ENCODE results near the gene NME4. TPM values are rescaled to one million over a fixed set of nuclear protein-coding genes. Genes with fewer than 3 reads are reported as not detected.

The NME4 gene
- total RNA-seq, 1 experiment from 2014 or later: 95.3 TPM

- DNase-seq (ENCODE audit: low spot score): no peak
Observed at GRCh38 chr16:426906-427249, 29.9 kb downstream of the NME4 start.

GRCh38 chr16:427250-427649 lies 30.3 kb downstream of the NME4 start:
- no peak for DNase-seq (ENCODE audit: low spot score)

GRCh38 chr16:430904-431303 lies 33.9 kb downstream of the NME4 start:
- DNase-seq (ENCODE audit: low spot score): no peak

- DNase-seq (ENCODE audit: low spot score): no peak
Observed at GRCh38 chr16:440627-441026, 43.6 kb downstream of the NME4 start.

- DNase-seq (ENCODE audit: low spot score): no peak
Observed at GRCh38 chr16:441447-441846, 44.4 kb downstream of the NME4 start.

- no peak for DNase-seq (ENCODE audit: low spot score)
Observed at GRCh38 chr16:442976-443375, 46.0 kb downstream of the NME4 start.

- no peak for DNase-seq (ENCODE audit: low spot score)
Observed at GRCh38 chr16:444027-444426, 47.0 kb downstream of the NME4 start.

GRCh38 chr16:445566-445965 lies 48.6 kb downstream of the NME4 start:
- no peak for DNase-seq (ENCODE audit: low spot score)

Other genes with a start within 250 kb of the NME4 start
- gene HBZ, start 244.6 kb upstream of the NME4 start, total RNA-seq (2014; rRNA removed; shearing (Covaris generic)): not detected in 2 replicates
- not detected in 2 replicates for gene HBM, start 231.2 kb upstream of the NME4 start, total RNA-seq (2014; rRNA removed; shearing (Covaris generic))
- 3.3 TPM in 1 of 2 replicates, not detected in the other for gene HBA2, start 224.3 kb upstream of the NME4 start, total RNA-seq (2014; rRNA removed; shearing (Covaris generic))
- not detected in 2 replicates for gene HBA1, start 220.5 kb upstream of the NME4 start, total RNA-seq (2014; rRNA removed; shearing (Covaris generic))
- gene HBQ1, start 216.7 kb upstream of the NME4 start, total RNA-seq (2014; rRNA removed; shearing (Covaris generic)): not detected in 2 replicates
- 39.6 and 44.7 TPM in 2 replicates for gene LUC7L, start 167.8 kb upstream of the NME4 start, total RNA-seq (2014; rRNA removed; shearing (Covaris generic))
- 118 and 178 TPM in 2 replicates for gene FAM234A, start 162.4 kb upstream of the NME4 start, total RNA-seq (2014; rRNA removed; shearing (Covaris generic))
- not detected in 2 replicates for gene RGS11, start 121.3 kb upstream of the NME4 start, total RNA-seq (2014; rRNA removed; shearing (Covaris generic))
- not detected in 2 replicates for gene ARHGDIG, start 116.6 kb upstream of the NME4 start, total RNA-seq (2014; rRNA removed; shearing (Covaris generic))
- not detected in 2 replicates for gene PDIA2, start 114.0 kb upstream of the NME4 start, total RNA-seq (2014; rRNA removed; shearing (Covaris generic))
- 5.6 and 7.0 TPM in 2 replicates for gene AXIN1, start 44.5 kb upstream of the NME4 start, total RNA-seq (2014; rRNA removed; shearing (Covaris generic))
- gene MRPL28, start 26.7 kb upstream of the NME4 start, total RNA-seq (2014; rRNA removed; shearing (Covaris generic)): 159 and 167 TPM in 2 replicates
- 13.7 and 15.9 TPM in 2 replicates for gene PGAP6, start 15.2 kb upstream of the NME4 start, total RNA-seq (2014; rRNA removed; shearing (Covaris generic))
- gene DECR2, start 4.7 kb downstream of the NME4 start, total RNA-seq (2014; rRNA removed; shearing (Covaris generic)): 5.9 and 8.7 TPM in 2 replicates
- gene RAB11FIP3, start 28.4 kb downstream of the NME4 start, total RNA-seq (2014; rRNA removed; shearing (Covaris generic)): 5.4 and 11.5 TPM in 2 replicates
- gene CAPN15, start 130.5 kb downstream of the NME4 start, total RNA-seq (2014; rRNA removed; shearing (Covaris generic)): 4.4 and 8.3 TPM in 2 replicates
- gene PRR35, start 163.2 kb downstream of the NME4 start, total RNA-seq (2014; rRNA removed; shearing (Covaris generic)): not detected in 2 replicates
- 0.06 and 0.43 TPM in 2 replicates for gene NHLRC4, start 169.8 kb downstream of the NME4 start, total RNA-seq (2014; rRNA removed; shearing (Covaris generic))
- 7.6 and 7.7 TPM in 2 replicates for gene PIGQ, start 172.8 kb downstream of the NME4 start, total RNA-seq (2014; rRNA removed; shearing (Covaris generic))
- gene RAB40C, start 192.9 kb downstream of the NME4 start, total RNA-seq (2014; rRNA removed; shearing (Covaris generic)): 4.4 and 5.1 TPM in 2 replicates
- gene WFIKKN1, start 233.8 kb downstream of the NME4 start, total RNA-seq (2014; rRNA removed; shearing (Covaris generic)): not detected in 2 replicates
- gene METTL26, start 239.1 kb downstream of the NME4 start, total RNA-seq (2014; rRNA removed; shearing (Covaris generic)): 85.7 and 112 TPM in 2 replicates
- 11.9 and 14.5 TPM in 2 replicates for gene MCRIP2, start 244.6 kb downstream of the NME4 start, total RNA-seq (2014; rRNA removed; shearing (Covaris generic))

All from H4 (cell line).